Stimulated activated CD4-positive, alpha-beta T cell treated with anti-CD3 and anti-CD28 coated beads, Interleukin-2, amount 100 ng/mL, for 48 hours (primary cell): ENCODE measurements around the gene CABP2.
"Not testable (repeated sequence)": the region's sequence is repeated elsewhere in the genome, so short reads cannot be mapped to it uniquely, and the experiment has no call there.

Experiments used
- DNase-seq, 2 donors: peaks; one replicate each; pipeline ENCODE4 v3.0.0-alpha.2; 2020

CABP2 gene

GRCh38 chr11:67522844-67523555 is at the start of gene CABP2:
CABP2 (minus strand) TSS chr11:67523446; CDS start chr11:67523326, 120 bp downstream.
- DNase-seq, result no peak

- no peak for DNase-seq
These were observed 49.6 kb upstream of the CABP2 start for GRCh38 chr11:67572747-67573419.

- no peak for DNase-seq
These were observed 49.1 kb upstream of the CABP2 start for GRCh38 chr11:67572305-67572704.

GRCh38 chr11:67571443-67571842 is 48.2 kb upstream of the CABP2 start:
- DNase-seq, result no peak

GRCh38 chr11:67564230-67564629 is 41.0 kb upstream of the CABP2 start:
- no peak for DNase-seq

- DNase-seq, result not testable (repeated sequence)
These were observed 40.5 kb upstream of the CABP2 start for GRCh38 chr11:67563705-67564114.

GRCh38 chr11:67562963-67563704 is 39.9 kb upstream of the CABP2 start:
- no peak for DNase-seq

- DNase-seq, result no peak
These were observed 38.8 kb upstream of the CABP2 start for GRCh38 chr11:67561971-67562619.

GRCh38 chr11:67558084-67558772 is 35.0 kb upstream of the CABP2 start:
- DNase-seq, result no peak

GRCh38 chr11:67556244-67556643 is 33.0 kb upstream of the CABP2 start:
- no peak for DNase-seq

- DNase-seq, result not testable (repeated sequence)
These were observed 28.5 kb upstream of the CABP2 start for GRCh38 chr11:67551697-67552096.

GRCh38 chr11:67551127-67551526 is 27.9 kb upstream of the CABP2 start:
- no peak for DNase-seq

- no peak for DNase-seq
These were observed 25.4 kb upstream of the CABP2 start for GRCh38 chr11:67548555-67549110.

GRCh38 chr11:67548112-67548511 is 24.9 kb upstream of the CABP2 start:
- not testable (repeated sequence) for DNase-seq

GRCh38 chr11:67545280-67545679 is 22.0 kb upstream of the CABP2 start:
- no peak for DNase-seq

- DNase-seq, result no peak
These were observed 21.5 kb upstream of the CABP2 start for GRCh38 chr11:67544616-67545242.

- no peak for DNase-seq
These were observed 20.3 kb upstream of the CABP2 start for GRCh38 chr11:67543585-67543984.

- no peak for DNase-seq
These were observed 19.7 kb upstream of the CABP2 start for GRCh38 chr11:67542971-67543370.

GRCh38 chr11:67542169-67542568 is 18.9 kb upstream of the CABP2 start:
- no peak for DNase-seq

GRCh38 chr11:67541198-67541597 is 18.0 kb upstream of the CABP2 start:
- DNase-seq, result no peak

GRCh38 chr11:67539550-67539949 is 16.3 kb upstream of the CABP2 start:
- DNase-seq, result no peak
